Measurements from ENCODE around the gene WDR20.

The WDR20 gene

GRCh38 chr14:102225386-102225785 is 85.7 kb downstream of the WDR20 start:
- H3K14ac ChIP-seq (ENCODE audit: low read length in 2 of 2) = no peak overlapping the region
- H4K8ac ChIP-seq (ENCODE audit: low read length) = no peak overlapping the region
- H2BK12ac ChIP-seq (ENCODE audit: low read length in 2 of 2) = no peak overlapping the region
- H3K18ac ChIP-seq (ENCODE audit: low read depth in 1 of 2, low read length in 2 of 2) = no peak overlapping the region
- H3K9ac ChIP-seq (ENCODE audit: low read length) = no peak overlapping the region
- no peak overlapping the region for H2BK15ac ChIP-seq (ENCODE audit: low read depth, poor library complexity, severe bottlenecking)
- no peaks in the 10 kb centered on the region for H3K9me3 ChIP-seq (ENCODE audit: control insufficient read depth, low read length)
- H2AK5ac ChIP-seq (ENCODE audit: low read length, severe bottlenecking) = no peak overlapping the region
- H3K27ac ChIP-seq (ENCODE audit: low read length, poor library complexity, severe bottlenecking) = no peak overlapping the region
- H3K79me1 ChIP-seq (replicated peaks; ENCODE audit: low read length, poor library complexity, severe bottlenecking) = peaks cover 33% of the 10 kb centered on the region
- DNase-seq = no peak
- no peak overlapping the region for H3K4ac ChIP-seq (ENCODE audit: low read depth in 1 of 2, low read length in 2 of 2)
- H4K91ac ChIP-seq (ENCODE audit: low read length) = no peak overlapping the region
- peaks cover 14% of the 10 kb centered on the region for H3K4me1 ChIP-seq (ENCODE audit: control insufficient read depth, insufficient read depth, low read depth, low read length)
- no peak overlapping the region for H3K4me2 ChIP-seq (ENCODE audit: low read length, poor library complexity, severe bottlenecking)
- H3K4me3 ChIP-seq (ENCODE audit: insufficient read depth in 1 of 2, low read depth in 1 of 2, low read length in 2 of 2) = no peak overlapping the region
- H2BK5ac ChIP-seq (ENCODE audit: low read depth, low read length, poor library complexity, severe bottlenecking) = no peak overlapping the region
- no peak overlapping the region for H2AFZ ChIP-seq (ENCODE audit: low read depth, low read length)
- H3K27me3 ChIP-seq (ENCODE audit: control insufficient read depth in 1 of 2, insufficient read depth in 1 of 2, low read length in 2 of 2) = no peaks in the 10 kb centered on the region
- H3K36me3 ChIP-seq (ENCODE audit: control insufficient read depth in 1 of 2, insufficient read depth in 2 of 2, low read depth in 1 of 2, low read length in 2 of 2) = peaks cover 14 to 63% of the 10 kb centered on the region in 2 experiments
- H3K23ac ChIP-seq (ENCODE audit: low read length in 2 of 2) = no peak overlapping the region
- no peak overlapping the region for H2BK120ac ChIP-seq (ENCODE audit: low read depth, low read length)
- WGBS = 97% methylated on average over 5 of the region's 7 CpGs

DNA sequence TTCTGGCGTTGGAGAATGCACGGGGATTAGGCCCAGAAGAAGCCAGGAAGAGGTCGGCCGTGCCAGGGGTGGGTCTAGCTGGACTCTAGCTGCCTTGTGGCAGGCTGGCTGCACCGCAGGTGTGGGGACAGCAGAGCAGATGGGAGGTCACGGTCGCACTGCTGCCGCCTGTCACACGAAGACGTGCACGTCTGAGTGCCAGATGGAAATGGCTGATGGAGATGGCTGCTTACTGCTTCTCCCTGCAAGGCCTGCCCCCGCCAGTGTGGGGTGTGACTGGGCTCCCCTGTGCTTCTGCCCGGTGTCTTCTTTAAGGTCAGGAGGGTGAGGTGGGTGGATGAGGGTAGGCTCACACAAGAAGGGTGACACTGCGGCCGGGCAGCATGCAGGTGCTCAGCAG is 86.2 kb downstream of the WDR20 start:
- Histone ChIP-seq H3K79me1 (replicated peaks; ENCODE audit: low read length, poor library complexity, severe bottlenecking) (peaks cover 34% of the 10 kb centered on the region), H2BK15ac (ENCODE audit: low read depth, poor library complexity, severe bottlenecking) (no peak overlapping the region), H3K9me3 (ENCODE audit: control insufficient read depth, low read length) (no peaks in the 10 kb centered on the region), H3K4me3 (ENCODE audit: insufficient read depth in 1 of 2, low read depth in 1 of 2, low read length in 2 of 2) (no peak overlapping the region), H2BK120ac (ENCODE audit: low read depth, low read length) (no peak overlapping the region), H3K27me3 (ENCODE audit: control insufficient read depth in 1 of 2, insufficient read depth in 1 of 2, low read length in 2 of 2) (no peaks in the 10 kb centered on the region), H3K4me1 (ENCODE audit: control insufficient read depth, insufficient read depth, low read depth, low read length) (peaks cover 13% of the 10 kb centered on the region), H4K8ac (ENCODE audit: low read length) (no peak overlapping the region), H2AK5ac (ENCODE audit: low read length, severe bottlenecking) (no peak overlapping the region), H2BK12ac (ENCODE audit: low read length in 2 of 2) (no peak overlapping the region), H2BK5ac (ENCODE audit: low read depth, low read length, poor library complexity, severe bottlenecking) (no peak overlapping the region), H3K9ac (ENCODE audit: low read length) (no peak overlapping the region), H3K4me2 (ENCODE audit: low read length, poor library complexity, severe bottlenecking) (no peak overlapping the region), H3K23ac (ENCODE audit: low read length in 2 of 2) (no peak overlapping the region), H3K27ac (ENCODE audit: low read length, poor library complexity, severe bottlenecking) (no peak overlapping the region), H3K18ac (ENCODE audit: low read depth in 1 of 2, low read length in 2 of 2) (no peak overlapping the region), H3K4ac (ENCODE audit: low read depth in 1 of 2, low read length in 2 of 2) (no peak overlapping the region), H3K14ac (ENCODE audit: low read length in 2 of 2) (no peak overlapping the region), H3K36me3 (ENCODE audit: control insufficient read depth in 1 of 2, insufficient read depth in 2 of 2, low read depth in 1 of 2, low read length in 2 of 2) (peaks cover 20 to 66% of the 10 kb centered on the region in 2 experiments), H2AFZ (ENCODE audit: low read depth, low read length) (no peak overlapping the region), H4K91ac (ENCODE audit: low read length) (peak overlapping the region; percentile 24)
- 96% methylated on average over 15 of the region's 15 CpGs for WGBS
- DNase-seq = no peak

- H2BK15ac ChIP-seq (ENCODE audit: low read depth, poor library complexity, severe bottlenecking) = no peak overlapping the region
- no peak overlapping the region for H3K27ac ChIP-seq (ENCODE audit: low read length, poor library complexity, severe bottlenecking)
- peak overlapping the region in 1 of 2 experiments; percentile 29 for H3K4me3 ChIP-seq (ENCODE audit: insufficient read depth in 1 of 2, low read depth in 1 of 2, low read length in 2 of 2)
- no peak overlapping the region for H3K14ac ChIP-seq (ENCODE audit: low read length in 2 of 2)
- no peak overlapping the region for H3K4ac ChIP-seq (ENCODE audit: low read depth in 1 of 2, low read length in 2 of 2)
- no peak overlapping the region for H2AFZ ChIP-seq (ENCODE audit: low read depth, low read length)
- no peaks in the 10 kb centered on the region for H3K27me3 ChIP-seq (ENCODE audit: control insufficient read depth in 1 of 2, insufficient read depth in 1 of 2, low read length in 2 of 2)
- H3K4me2 ChIP-seq (ENCODE audit: low read length, poor library complexity, severe bottlenecking) = no peak overlapping the region
- WGBS = 93% methylated on average over 27 of the region's 27 CpGs
- H2BK120ac ChIP-seq (ENCODE audit: low read depth, low read length) = no peak overlapping the region
- H3K9ac ChIP-seq (ENCODE audit: low read length) = no peak overlapping the region
- peak overlapping the region; percentile 24 for H4K91ac ChIP-seq (ENCODE audit: low read length)
- H3K79me1 ChIP-seq (replicated peaks; ENCODE audit: low read length, poor library complexity, severe bottlenecking) = peaks cover 28% of the 10 kb centered on the region
- H2BK5ac ChIP-seq (ENCODE audit: low read depth, low read length, poor library complexity, severe bottlenecking) = no peak overlapping the region
- H3K4me1 ChIP-seq (ENCODE audit: control insufficient read depth, insufficient read depth, low read depth, low read length) = peaks cover 10% of the 10 kb centered on the region
- no peak overlapping the region for H3K18ac ChIP-seq (ENCODE audit: low read depth in 1 of 2, low read length in 2 of 2)
- no peak for DNase-seq
- no peak overlapping the region for H4K8ac ChIP-seq (ENCODE audit: low read length)
- H3K23ac ChIP-seq (ENCODE audit: low read length in 2 of 2) = no peak overlapping the region
- H3K36me3 ChIP-seq (ENCODE audit: control insufficient read depth in 1 of 2, insufficient read depth in 2 of 2, low read depth in 1 of 2, low read length in 2 of 2) = peaks cover 26 to 66% of the 10 kb centered on the region in 2 experiments
- H3K9me3 ChIP-seq (ENCODE audit: control insufficient read depth, low read length) = no peaks in the 10 kb centered on the region
- H2BK12ac ChIP-seq (ENCODE audit: low read length in 2 of 2) = no peak overlapping the region
- no peak overlapping the region for H2AK5ac ChIP-seq (ENCODE audit: low read length, severe bottlenecking)
Observed at GRCh38 chr14:102226356-102227125, 86.8 kb downstream of the WDR20 start.

DNA sequence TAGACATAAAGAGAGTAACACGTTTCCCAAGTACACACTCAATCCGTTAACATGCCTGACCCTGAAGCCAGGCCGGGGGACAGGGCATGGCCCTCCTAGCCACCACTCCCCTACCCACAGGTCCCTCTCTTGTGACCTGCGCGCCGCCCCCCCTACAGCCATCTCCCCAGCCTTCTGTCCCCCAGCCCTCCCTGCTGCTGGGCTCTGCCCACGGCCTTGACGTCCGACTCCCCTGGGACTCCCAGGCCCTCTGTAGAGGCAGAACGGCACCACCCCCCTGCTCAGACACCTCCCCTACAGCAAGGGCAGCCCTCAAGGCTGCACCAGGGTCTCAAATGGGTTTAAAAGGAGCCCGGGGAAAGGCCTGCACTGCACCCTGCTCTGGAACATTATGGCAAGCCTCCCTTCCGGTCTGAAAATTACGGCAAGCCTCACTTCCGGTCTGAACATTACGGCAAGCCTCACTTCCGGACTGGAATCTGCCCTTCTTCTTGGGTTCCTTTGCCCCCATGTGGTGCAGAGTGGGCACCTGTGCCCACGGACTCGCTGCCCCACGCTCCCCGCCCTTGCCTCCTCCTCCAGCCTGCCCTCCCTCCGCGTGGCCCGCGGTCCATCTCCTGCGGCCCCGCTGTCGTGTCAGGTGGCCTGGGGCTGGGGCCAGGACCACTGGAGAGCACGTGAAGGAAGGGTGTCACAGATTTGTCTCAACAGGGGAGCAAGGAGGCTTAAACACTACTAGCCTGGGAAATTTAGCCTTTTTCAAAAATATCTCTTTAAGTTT is 87.7 kb downstream of the WDR20 start:
- peaks cover 22% of the 10 kb centered on the region for H3K79me1 ChIP-seq (replicated peaks; ENCODE audit: low read length, poor library complexity, severe bottlenecking)
- peaks cover 33 to 69% of the 10 kb centered on the region in 2 experiments for H3K36me3 ChIP-seq (ENCODE audit: control insufficient read depth in 1 of 2, insufficient read depth in 2 of 2, low read depth in 1 of 2, low read length in 2 of 2)
- no peak overlapping the region for H3K4me2 ChIP-seq (ENCODE audit: low read length, poor library complexity, severe bottlenecking)
- H2BK5ac ChIP-seq (ENCODE audit: low read depth, low read length, poor library complexity, severe bottlenecking) = no peak overlapping the region
- no peaks in the 10 kb centered on the region for H3K27me3 ChIP-seq (ENCODE audit: control insufficient read depth in 1 of 2, insufficient read depth in 1 of 2, low read length in 2 of 2)
- no peak overlapping the region for H3K27ac ChIP-seq (ENCODE audit: low read length, poor library complexity, severe bottlenecking)
- H2AFZ ChIP-seq (ENCODE audit: low read depth, low read length) = no peak overlapping the region
- no peak overlapping the region for H3K14ac ChIP-seq (ENCODE audit: low read length in 2 of 2)
- no peak overlapping the region for H3K4me3 ChIP-seq (ENCODE audit: insufficient read depth in 1 of 2, low read depth in 1 of 2, low read length in 2 of 2)
- no peak overlapping the region for H3K4ac ChIP-seq (ENCODE audit: low read depth in 1 of 2, low read length in 2 of 2)
- no peak overlapping the region for H4K8ac ChIP-seq (ENCODE audit: low read length)
- H4K91ac ChIP-seq (ENCODE audit: low read length) = no peak overlapping the region
- H3K9me3 ChIP-seq (ENCODE audit: control insufficient read depth, low read length) = no peaks in the 10 kb centered on the region
- H2BK120ac ChIP-seq (ENCODE audit: low read depth, low read length) = no peak overlapping the region
- no peak overlapping the region for H3K18ac ChIP-seq (ENCODE audit: low read depth in 1 of 2, low read length in 2 of 2)
- no peak overlapping the region for H3K9ac ChIP-seq (ENCODE audit: low read length)
- no peak for DNase-seq
- H3K4me1 ChIP-seq (ENCODE audit: control insufficient read depth, insufficient read depth, low read depth, low read length) = peaks cover 10% of the 10 kb centered on the region
- no peak overlapping the region for H2AK5ac ChIP-seq (ENCODE audit: low read length, severe bottlenecking)
- H2BK12ac ChIP-seq (ENCODE audit: low read length in 2 of 2) = no peak overlapping the region
- no peak overlapping the region for H3K23ac ChIP-seq (ENCODE audit: low read length in 2 of 2)
- 91% methylated on average over 28 of the region's 28 CpGs for WGBS
- H2BK15ac ChIP-seq (ENCODE audit: low read depth, poor library complexity, severe bottlenecking) = no peak overlapping the region
